Panc1 (cell line): ENCODE measurements around the gene SUCO. TPM values are rescaled to one million over a fixed set of nuclear protein-coding genes. Genes with fewer than 3 reads are reported as not detected.

Experiments used
- ATAC-seq: fragments of 200-7000 bp; cut with Tn5 transposase; 2 replicates; pipeline ENCODE4 v1.9.1; 2020; ENCODE audit warnings: mild to moderate bottlenecking, moderate library complexity
- BruUV-seq: library from RNA; stranded (reverse); fragments of 400-500 nt; replicated peaks from 2 replicates; lab custom pipeline; 2021; lab: Mats Ljungman, UMichigan
- CTCF ChIA-PET: fragments of 300-600 bp; sonication (Branson Sonifier 250); formaldehyde crosslinking; loops from one replicate; lab custom pipeline; 2022; ENCODE audit warnings: antibody characterized with exemption; lab: Charles Lee
- POLR2A ChIA-PET: fragments of 300-600 bp; sonication (Branson Sonifier 250); formaldehyde crosslinking; loops from one replicate; lab custom pipeline; 2022; ENCODE audit warnings: antibody characterized with exemption; lab: Charles Lee
- DNase-seq: peaks from one replicate; pipeline ENCODE4 v3.0.0-alpha.2; 2010; ENCODE audit warnings: low read depth, low spot score
- H3K27ac ChIP-seq: 2 replicates; pipeline ENCODE4 v1.5.1; 2011; ENCODE audit warnings: mild to moderate bottlenecking, low read length, inconsistent platforms
- H3K27me3 ChIP-seq: fragments of 200-500 bp; sonication (Bioruptor generic); 2 replicates; pipeline ENCODE4 v1.6.0; 2014; ENCODE audit warnings: low read length, inconsistent platforms; ENCODE audit not compliant: control insufficient read depth, insufficient read depth
- H3K36me3 ChIP-seq: fragments of 200-500 bp; sonication (Bioruptor generic); 2 replicates; pipeline ENCODE4 v1.5.1; 2014; ENCODE audit warnings: inconsistent platforms, mild to moderate bottlenecking, low read length, moderate library complexity; ENCODE audit not compliant: control insufficient read depth, insufficient read depth
- H3K4me1 ChIP-seq: 2 replicates; pipeline ENCODE4 v1.5.1; 2011; ENCODE audit warnings: inconsistent platforms, mild to moderate bottlenecking, low read length, moderate library complexity; ENCODE audit not compliant: control insufficient read depth, insufficient read depth
- H3K4me3 ChIP-seq, 2 experiments: 2 replicates each; pipeline ENCODE4 v1.5.1; 2011 to 2012; ENCODE audit warnings: low read depth in 2 of 2, low read length in 2 of 2, mild to moderate bottlenecking in 2 of 2, inconsistent platforms in 1 of 2, moderate library complexity in 1 of 2
- H3K9me3 ChIP-seq: fragments of 200-500 bp; sonication (Bioruptor generic); 2 replicates; pipeline ENCODE4 v1.5.1; 2014; ENCODE audit warnings: low read depth, mild to moderate bottlenecking, inconsistent platforms, low read length, moderate library complexity; ENCODE audit not compliant: control insufficient read depth, insufficient read depth
- CTCF ChIP-seq: fragments of 450-650 bp; IDR thresholded peaks from 2 replicates; pipeline ENCODE4 v1.5.1; 2017; ENCODE audit warnings: mild to moderate bottlenecking
- POLR2AphosphoS5 ChIP-seq: IDR thresholded peaks from 2 replicates; pipeline ENCODE4 v1.6.1; 2012; ENCODE audit warnings: mild to moderate bottlenecking, low read depth, low read length, moderate library complexity
- REST ChIP-seq, 2 experiments: IDR thresholded peaks; 2 replicates each; pipeline ENCODE4 v1.6.1; 2011 to 2012; ENCODE audit warnings: low read depth in 2 of 2, control low read depth in 1 of 2, low read length in 1 of 2, mild to moderate bottlenecking in 1 of 2, moderate library complexity in 1 of 2; ENCODE audit not compliant: insufficient read depth in 1 of 2
- SIN3A ChIP-seq: IDR thresholded peaks from 2 replicates; pipeline ENCODE4 v1.6.1; 2012; ENCODE audit warnings: low read depth, mild to moderate bottlenecking, low read length, moderate library complexity, borderline replicate concordance; ENCODE audit not compliant: insufficient read depth
- TCF7L2 ChIP-seq: IDR thresholded peaks from 2 replicates; pipeline ENCODE4 v1.6.1; 2011; ENCODE audit warnings: mild to moderate bottlenecking, low read depth, low read length, inconsistent platforms
- in situ Hi-C: cut with HindIII; loops from 2 replicates; pipeline ENCODE4 v1.10.0; 2016; ENCODE audit warnings: low sequenced_read_pairs, low pct_unique_long_range_greater_than_20kb
- intact Hi-C: fragments of 100-400 bp; cut with micrococcal nuclease; formaldehyde crosslinking; loops from one replicate; pipeline ENCODE4 v1.10.0; 2022; ENCODE audit not compliant: unreplicated experiment
- total RNA-seq: library from RNA; stranded (reverse); gene quantifications from one replicate; pipeline ENCODE4 v1.2.1, GENCODE V29; 2021; ENCODE audit not compliant: unreplicated experiment

Gene SUCO
- total RNA-seq, 1 experiment from 2014 or later: 31.3 TPM

GRCh38 chr1:172574080-172574479 lies 41.1 kb downstream of the SUCO start:
- in situ Hi-C loops: no loop called here
- DNase-seq (no peak), ATAC-seq (no peak)
- POLR2A ChIA-PET: no interaction called here
- Histone ChIP-seq H3K27ac (no peak overlapping the region), H3K36me3 (peaks cover 43% of the 10 kb centered on the region), H3K4me3 (no peak overlapping the region), H3K9me3 (no peaks in the 10 kb centered on the region), H3K4me1 (no peaks in the 10 kb centered on the region), H3K27me3 (no peaks in the 10 kb centered on the region)
- no peak for TF ChIP-seq TCF7L2
- no peak for TF ChIP-seq SIN3A
- no peak for TF ChIP-seq REST (IDR thresholded peaks at IDR 0.05; ENCODE audit: insufficient read depth in 1 of 2, low read depth in 2 of 2, low read length in 1 of 2)
- TF ChIP-seq CTCF: no peak
- TF ChIP-seq POLR2AphosphoS5: no peak
- no TSS peak for BruUV-seq
- CTCF ChIA-PET: interaction anchor here (0.5 kb wide), 1 partner anchor 35 kb away, joined by 3 read pairs; no protein-coding TSS in a partner anchor
- intact Hi-C loops: no loop called here

GRCh38 chr1:172578586-172578985 lies 45.6 kb downstream of the SUCO start:
- TF ChIP-seq TCF7L2: no peak
- no peak for TF ChIP-seq REST (IDR thresholded peaks at IDR 0.05; ENCODE audit: insufficient read depth in 1 of 2, low read depth in 2 of 2, low read length in 1 of 2)
- TF ChIP-seq POLR2AphosphoS5: no peak
- TF ChIP-seq CTCF: no peak
- TF ChIP-seq SIN3A: no peak
- H3K4me1 ChIP-seq: no peaks in the 10 kb centered on the region
- CTCF ChIA-PET: no interaction called here
- no peaks in the 10 kb centered on the region for H3K9me3 ChIP-seq
- H3K4me3 ChIP-seq: no peak overlapping the region
- H3K36me3 ChIP-seq: peaks cover 32% of the 10 kb centered on the region
- DNase-seq: no peak
- in situ Hi-C loops: no loop called here
- no peak overlapping the region for H3K27ac ChIP-seq
- no peak for ATAC-seq
- POLR2A ChIA-PET: no interaction called here
- intact Hi-C loops: no loop called here
- BruUV-seq: no TSS peak
- no peaks in the 10 kb centered on the region for H3K27me3 ChIP-seq
